D341Med (cell line): ENCODE results near the gene TNNI2.

ENCODE experiments used
- DNase-seq: peaks from one replicate; pipeline ENCODE4 v3.0.0; 2012; ENCODE audit warnings: low spot score

TNNI2 gene

DNA sequence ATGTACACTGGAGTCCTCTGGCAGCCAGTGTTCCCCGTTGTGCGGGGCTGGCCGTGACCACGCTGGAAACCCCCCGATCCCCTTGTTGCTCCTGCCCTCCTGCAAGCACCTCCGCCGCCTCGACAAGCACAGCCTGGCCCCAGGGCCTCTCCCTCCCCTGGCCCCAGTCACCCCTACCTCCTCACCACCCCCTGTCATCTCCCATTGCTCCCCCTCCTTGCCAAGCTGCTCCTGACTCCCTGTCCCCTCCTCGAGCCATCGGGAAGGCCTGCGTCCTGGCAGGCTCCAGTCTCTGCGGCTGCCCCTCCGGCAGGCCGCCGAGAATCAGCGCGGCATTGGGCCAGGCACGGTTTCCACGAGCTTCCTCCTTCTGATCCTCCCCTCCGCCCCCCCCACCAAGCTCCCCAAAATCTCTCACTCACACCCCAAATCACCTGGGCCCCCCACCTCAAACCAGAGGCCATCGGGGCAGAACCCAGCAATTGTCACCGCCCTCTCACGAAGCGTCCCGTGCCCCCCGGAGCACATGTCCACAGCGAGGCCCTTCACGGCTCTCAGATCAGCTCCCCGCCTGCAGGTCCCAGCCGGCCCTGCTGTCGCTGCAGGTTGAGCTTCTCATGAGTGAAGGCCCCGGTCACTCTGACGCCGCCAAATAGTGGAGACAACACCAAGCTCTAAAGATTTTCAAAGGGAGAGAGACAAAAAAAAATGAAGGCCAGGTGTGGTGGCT is 8.4 kb downstream of the TNNI2 start:
- DNase-seq = no peak

DNA sequence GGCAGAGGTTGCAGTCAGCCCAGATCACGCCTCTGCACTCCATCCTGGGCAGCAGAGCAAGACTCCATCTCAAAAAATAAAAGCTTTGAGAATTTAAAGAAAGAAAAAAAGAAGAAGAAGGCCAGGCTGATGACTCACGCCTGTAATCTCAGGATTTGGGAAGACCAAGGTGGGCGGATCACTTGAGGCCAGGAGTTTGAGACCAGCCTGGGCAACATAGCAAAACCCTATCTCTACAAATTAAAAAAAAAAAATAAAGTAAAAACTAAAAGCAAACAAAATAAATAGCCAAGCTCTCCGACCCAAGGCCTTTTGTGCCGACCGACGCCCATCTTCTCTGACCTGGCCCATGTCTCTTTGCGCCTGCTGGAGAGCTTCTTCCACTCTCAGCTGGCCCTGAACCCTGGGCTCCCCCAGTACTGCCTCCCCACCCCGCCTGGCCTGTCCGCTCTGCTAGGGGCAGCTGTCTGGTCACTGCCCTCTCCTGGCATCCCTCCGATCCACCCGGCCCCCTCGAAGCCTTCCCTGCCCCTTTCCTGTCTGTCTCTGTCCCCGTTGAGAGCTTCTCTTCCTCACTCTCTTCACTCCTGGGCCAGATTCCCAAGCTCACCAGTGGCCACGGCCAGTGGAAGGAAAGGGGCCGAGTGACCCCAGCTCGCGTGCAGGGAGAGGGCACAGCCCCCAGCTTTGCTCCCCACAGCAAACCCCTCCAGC is 9.3 kb downstream of the TNNI2 start:
- no peak for DNase-seq

DNA sequence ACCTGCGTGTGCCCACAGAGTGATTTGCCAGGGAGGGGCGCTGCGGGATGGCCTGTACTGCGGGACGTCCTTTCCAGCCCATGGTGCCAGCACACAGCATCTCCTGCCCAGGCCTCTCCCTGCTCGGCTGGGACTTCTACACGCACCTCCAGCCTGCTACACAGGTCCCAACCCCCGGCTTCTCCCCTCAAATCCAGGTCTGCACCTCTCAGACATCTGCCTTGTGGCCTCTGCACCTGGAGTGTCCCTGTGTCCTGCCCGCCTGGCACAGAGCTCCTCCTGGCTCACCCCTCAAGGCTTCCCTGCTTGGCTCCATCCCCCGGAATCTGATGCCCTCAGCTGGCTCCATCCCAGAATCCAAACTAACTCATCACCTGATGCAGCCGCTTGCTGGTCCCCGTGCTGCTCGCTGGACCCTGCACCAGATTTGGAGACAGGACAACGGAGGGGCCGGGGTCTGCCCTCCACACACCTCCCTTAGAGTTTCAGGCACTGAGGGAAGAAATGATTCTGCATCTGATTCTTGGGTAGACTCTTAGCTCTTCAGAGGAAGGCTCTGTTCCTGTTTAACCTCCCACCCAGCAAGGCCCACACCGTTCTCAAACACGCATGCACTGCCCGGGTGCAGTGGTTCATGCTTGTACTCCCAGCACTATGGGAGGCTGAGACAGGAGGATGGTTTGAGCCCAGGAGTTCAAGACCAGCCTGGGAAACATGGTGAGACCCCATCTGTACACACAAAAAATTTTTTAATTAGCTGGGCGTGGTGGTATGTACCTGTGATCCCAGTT is 10.1 kb downstream of the TNNI2 start:
- DNase-seq = no peak

DNA sequence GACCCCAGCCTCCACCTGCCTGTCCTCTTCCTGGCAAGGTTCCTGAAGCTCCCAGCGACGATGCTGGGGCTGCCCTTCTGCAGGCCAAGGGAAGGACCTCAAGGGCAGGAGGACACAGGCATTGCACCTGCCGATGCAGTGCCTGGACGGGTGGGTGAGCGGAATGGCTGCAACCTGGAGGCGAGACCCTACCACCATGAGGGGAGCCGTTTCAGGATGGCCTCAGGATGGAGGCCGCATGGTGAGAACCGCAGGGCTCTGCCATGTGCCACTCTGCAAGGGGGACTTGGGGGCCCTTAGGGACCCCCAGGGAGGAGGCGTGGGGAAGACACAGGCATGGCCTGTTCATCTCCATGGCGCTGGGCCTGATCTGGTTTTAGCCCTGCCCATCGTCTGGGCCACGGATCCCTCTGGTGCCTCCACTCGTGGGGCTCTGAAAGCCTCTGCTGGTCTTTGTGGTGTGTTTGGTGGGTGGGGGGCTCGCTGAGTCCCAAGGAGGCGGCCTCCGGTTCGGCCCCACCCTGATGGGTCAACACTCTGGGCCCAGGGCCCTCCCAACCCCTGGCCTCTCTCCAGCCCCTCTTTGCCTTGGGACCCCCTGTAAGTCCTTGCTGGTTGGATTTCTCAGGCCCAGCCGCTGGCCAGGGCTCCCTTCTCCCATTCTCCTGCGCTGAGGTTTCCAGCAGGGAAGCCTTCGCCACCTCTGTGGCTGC is 12.8 kb downstream of the TNNI2 start:
- no peak for DNase-seq

DNA sequence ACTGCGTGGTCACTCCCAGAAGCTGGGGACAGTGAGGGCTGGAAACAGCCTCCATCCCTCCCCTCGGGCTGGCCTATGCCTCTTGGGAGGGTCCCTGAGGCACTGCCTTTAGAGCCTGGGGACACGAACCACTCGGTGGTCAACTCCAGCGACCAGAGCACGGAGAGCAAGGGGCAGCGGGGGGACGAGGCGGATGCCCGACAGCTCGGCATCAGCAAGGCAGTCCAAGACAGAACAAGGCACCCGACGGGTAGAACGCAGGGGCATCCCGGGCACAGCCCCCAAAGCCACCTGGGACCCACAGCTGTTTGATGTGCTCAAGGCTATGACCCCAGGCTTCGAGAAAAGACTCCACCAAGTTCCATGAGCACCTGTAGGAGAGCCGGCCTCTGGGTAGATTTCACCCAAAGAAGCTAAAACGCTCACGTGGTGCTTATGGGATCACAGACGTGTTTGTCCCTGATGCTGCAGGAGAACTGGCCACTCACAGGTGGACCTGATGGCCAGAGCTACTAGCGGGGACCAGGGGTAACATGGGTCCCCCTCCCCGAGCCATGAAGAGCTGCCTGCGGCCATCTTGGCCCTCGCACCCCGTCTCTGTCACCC is 13.6 kb downstream of the TNNI2 start:
- no peak for DNase-seq

DNA sequence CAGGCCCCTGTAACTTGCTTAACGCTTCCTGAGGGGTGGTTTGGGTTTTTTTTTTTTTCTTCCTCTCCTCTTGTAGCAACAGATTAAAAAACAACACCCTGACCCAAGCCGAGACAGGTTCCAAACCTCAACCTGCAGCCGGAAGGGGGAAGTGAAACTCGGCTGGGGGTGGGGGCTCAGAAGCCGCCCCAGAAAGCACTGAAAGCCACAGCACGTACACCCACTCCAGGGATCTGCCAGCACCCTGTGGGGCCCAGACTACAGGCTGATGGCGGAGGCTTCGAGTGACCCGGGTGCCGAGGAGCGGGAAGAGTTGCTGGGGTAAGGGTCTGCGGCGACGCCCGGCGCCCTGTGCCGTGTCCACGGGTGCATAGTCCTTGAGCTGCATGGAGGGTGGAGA is 14.1 kb downstream of the TNNI2 start, which contains the start of gene LSP1:
Gene LSP1 (plus strand): TSS at position 208 of the 400 bp plus-strand sequence. CDS start 61 bp downstream, at position 269.
- no peak for DNase-seq

DNA sequence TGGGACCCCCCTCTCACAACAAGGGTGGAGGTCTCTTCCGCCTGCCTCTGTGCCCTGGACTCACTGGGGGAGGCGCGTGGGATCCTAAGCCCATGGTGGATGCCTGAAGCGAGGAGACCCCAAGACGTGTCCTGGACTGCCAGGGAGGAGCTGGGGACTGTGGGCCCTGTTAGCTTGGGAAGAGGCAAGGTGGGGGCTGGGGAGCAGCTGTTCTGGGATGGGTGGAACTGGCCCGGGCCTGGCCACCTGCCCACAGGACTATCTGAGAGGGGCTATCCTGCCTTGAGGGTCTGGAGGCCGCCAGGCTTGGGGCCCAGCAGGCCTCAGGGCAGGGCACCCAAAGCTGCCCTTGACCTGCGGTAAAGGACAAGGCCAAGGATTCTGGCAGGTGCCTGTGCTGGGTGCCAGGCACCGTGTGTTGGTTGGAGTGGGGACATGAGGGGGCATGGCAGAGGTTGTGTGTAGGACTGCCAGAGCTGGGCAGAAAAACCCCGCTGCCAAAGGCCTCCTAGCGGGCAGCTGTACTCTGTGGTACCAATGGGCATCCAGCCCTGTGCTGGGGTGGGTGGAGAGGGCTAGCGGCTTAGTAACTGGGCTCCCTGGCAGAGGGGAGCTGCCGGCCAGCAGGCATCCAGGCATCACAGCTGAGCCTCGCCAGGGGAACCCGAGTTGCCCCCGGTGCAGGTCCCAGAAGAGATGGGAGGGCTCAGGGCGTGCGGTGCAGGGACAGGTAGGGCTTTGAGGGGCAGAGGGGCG is 14.8 kb downstream of the TNNI2 start:
- DNase-seq = no peak

DNA sequence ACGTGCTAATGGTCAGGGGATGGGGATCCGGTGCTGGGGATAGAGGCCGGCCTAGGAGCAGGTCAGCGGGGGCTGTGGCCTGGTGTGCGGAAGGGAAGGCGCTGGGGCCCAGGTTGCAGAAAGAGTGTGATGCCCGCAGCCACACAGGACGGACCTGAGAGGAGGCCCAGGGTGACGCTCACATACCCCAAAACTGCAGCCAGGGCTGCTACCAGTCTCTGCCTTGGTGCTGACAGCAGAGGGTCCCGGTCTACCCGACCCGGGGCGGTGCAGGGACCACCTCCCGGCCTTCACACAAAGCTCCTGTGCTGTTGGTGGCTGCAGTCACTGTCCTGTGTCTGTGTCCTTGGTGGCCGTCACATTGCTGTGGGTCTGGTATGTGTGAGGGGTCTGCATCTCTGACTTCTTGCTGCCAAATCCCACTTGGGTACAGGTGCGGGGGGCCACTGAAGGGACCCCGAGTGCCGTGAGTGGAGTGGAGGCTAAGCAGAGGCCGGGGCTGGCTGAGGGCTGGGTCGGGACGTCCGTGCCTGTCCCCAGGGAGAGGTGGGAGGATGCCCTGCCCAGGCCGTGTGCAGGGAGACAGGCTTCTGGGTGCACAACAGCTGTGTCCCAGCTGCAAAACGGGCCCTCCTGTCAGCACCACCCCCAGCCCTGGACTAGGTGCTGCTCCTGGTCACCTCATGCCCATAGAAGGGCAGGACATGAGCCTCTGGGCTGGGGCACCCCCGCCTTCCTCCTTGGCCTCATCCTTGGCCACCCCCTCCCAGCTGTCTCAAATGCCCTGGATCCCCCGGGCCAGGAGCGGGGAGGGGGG is 15.6 kb downstream of the TNNI2 start:
- DNase-seq = no peak

DNA sequence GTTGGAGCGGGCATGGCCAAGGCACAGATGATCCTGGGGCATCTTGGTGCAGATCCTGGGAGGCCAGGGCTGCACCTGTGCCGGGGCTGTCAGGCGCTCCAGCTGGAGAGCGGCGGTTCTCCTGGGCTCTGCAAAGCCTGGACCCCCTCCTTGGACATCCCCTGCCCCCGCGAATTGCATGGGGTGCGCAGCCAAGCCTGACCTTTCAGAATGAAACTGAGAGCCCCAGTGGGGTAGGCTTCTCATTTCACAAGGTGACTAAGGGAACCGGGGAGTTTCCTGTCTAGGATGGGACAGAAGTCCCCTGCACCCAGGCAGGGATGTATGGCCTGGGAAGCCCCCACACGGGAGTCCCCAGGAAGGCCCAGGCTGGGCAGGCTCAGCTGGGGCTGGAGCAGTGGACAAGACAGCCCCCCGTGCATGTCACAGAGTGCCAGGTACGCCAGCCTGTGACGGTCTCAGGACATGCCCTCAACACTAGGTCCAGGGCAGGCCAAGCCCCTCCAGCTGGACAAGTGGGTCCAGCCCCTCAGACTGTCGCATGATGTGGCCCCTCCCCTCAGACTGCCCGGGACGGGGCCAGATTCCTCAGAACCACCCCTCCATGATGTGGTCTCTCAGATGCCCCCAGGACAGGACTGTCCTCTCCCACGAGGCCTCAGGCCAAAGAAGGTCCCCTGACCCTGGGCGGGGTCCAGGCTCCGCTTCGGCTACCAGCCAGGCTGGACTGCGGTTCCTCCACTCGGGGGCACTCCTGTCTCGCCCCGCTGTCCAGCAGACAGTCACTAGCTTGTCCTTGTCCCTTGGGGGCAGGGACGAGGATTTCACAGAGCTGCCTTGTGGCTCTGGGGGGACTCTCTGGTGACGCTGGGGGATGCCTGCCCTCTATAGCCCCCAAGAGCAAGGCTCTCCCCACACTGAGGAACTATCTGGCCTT is 16.4 kb downstream of the TNNI2 start:
- DNase-seq = no peak

DNA sequence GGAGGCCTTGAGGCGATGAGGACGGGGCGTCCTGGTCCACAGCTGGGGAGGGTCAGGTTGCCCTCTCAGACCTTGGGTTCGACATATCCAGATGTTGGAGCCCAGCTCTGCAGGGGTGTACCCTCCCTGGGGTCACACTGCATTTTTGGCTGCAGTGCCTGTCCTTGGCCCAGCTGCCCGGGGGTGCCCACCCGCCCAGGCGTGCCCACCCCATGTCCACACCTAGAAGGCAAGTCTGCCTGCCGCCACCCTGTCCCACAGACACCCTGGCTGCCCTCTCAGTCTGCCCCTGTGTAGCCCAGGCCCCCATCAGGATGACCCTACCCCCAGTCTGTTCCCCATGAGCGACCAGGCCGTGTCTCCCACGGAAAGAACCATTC is 17.1 kb downstream of the TNNI2 start:
- no peak for DNase-seq

DNA sequence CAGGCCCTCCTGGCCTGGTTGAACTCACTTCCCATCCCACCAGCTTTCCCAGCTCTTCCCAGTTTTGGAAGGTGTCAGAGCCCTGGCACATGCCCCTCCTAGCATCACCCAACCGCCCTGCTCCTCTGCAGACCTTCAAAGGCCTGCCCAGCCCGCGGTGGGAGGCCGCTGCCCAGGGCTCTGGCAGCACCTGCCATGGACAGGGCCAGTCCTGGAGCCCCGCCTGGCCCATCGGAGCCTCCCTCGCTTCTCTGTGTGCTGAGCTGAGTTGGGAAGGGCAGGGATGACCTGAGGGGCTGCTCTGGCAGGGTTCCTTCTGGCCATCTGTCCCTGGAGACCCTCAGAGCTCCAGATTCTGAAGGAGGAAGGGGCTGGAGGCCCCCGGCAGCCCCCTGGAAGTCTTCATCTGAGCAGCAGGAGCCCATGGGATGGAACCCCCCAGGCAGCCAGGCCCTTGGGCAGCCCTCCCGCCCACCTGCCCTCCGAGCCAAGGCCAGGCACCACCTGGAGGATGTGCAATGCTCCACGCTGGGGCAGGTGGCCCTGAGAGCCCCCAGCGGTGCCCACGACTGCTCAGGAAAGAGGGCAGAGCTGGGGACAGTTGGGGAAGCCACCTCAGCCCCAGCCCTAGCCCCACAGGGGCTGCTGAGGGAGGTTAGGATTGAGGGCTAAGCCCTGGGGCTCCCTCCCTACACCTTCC is 17.7 kb downstream of the TNNI2 start:
- no peak for DNase-seq

DNA sequence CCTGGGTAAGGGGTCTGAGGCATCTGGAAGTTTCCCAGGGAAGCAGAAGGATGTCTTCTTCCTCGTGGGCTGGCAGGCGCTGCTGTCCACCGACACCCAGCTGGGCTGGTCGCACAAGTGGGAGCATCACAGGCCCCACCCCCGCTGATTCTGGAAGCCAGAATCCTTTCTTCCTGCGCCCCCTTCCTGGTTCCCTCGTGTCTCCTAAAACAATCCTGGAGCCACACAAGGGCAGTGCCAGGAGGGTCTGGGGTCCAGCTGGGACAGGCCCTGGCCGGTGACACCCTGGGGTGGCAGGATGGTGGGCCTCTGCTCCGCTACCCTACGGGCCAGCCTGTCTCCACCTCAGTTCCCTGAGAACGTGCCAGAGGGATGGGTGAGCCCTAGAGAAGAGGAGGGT is 18.3 kb downstream of the TNNI2 start:
- no peak for DNase-seq

DNA sequence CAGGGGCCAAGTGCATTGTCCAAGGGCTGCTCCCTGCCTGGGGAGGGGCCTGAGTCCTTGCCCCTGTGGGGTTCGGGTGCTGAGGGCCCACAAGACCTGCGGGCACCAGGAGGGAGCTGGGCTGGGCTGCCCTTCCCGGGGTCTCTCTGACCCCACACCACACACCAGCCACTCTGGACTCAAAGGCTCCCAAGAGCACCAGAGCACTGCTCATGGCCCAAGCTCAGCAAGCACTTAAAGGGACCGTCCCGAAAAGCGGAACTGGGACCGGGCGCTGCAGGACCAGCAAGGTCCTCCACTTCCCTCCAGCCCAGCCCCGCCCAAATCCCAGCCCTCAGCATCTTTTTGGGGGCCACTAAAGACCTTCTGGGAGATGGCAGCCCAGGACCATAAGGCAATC is 19.4 kb downstream of the TNNI2 start:
- no peak for DNase-seq

DNA sequence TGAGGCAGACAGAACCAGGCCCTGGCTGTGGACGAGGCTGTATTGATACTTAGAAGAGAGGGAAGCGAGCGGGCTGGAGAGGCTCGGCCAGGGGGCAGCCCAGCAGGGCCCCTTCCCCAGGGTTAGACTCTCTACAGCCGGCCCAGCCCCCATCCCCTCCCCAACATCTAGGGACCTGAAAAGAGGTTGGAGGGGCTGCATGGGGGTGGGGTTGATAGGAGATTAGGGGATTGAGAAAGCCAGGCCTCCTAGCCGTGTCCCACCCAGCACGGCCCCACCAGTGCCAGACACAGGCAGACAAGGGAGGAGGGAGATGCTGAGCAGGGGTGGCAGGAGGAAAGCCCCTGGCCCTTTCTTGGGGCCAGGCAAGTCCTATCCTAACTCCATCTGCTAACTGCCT is 19.8 kb downstream of the TNNI2 start:
- DNase-seq = no peak

DNA sequence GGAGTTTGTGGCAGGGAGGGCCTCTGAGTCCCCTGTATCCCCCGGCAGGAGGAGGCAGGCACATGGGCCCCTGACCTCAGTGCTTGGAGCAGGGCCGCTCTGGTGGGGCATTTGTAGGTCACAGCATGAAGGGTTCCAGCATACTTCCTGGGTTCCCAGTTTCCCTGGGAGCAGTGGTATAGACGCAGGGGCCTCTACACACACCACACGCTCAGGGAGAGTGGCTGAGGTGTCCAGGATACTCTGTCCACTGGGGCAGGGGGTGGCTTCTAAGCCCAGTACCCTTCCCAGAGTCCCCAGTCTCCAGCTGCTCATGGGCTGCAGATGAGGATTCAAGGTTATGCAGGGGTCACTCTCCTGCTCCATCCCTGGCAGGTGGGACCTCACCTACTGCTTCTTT is 20.2 kb downstream of the TNNI2 start:
- no peak for DNase-seq

DNA sequence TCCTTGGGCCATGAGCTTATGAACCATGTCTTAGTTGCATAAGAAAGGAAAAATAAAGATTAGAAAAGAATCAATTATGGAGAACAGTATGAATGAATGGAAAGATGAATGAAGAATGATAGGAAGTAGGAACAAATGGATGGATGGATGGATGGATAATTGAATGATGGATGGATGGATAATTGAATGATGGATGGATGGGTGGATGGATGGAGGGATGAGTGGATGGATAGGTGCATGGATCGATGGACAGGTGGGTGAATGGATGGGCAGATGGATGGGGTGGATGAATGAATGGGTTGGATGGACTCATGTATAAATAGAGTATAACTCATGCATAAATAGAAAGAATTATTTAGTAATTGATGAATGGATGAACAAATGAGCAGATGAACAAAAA is 21.3 kb downstream of the TNNI2 start:
- DNase-seq = no peak

DNA sequence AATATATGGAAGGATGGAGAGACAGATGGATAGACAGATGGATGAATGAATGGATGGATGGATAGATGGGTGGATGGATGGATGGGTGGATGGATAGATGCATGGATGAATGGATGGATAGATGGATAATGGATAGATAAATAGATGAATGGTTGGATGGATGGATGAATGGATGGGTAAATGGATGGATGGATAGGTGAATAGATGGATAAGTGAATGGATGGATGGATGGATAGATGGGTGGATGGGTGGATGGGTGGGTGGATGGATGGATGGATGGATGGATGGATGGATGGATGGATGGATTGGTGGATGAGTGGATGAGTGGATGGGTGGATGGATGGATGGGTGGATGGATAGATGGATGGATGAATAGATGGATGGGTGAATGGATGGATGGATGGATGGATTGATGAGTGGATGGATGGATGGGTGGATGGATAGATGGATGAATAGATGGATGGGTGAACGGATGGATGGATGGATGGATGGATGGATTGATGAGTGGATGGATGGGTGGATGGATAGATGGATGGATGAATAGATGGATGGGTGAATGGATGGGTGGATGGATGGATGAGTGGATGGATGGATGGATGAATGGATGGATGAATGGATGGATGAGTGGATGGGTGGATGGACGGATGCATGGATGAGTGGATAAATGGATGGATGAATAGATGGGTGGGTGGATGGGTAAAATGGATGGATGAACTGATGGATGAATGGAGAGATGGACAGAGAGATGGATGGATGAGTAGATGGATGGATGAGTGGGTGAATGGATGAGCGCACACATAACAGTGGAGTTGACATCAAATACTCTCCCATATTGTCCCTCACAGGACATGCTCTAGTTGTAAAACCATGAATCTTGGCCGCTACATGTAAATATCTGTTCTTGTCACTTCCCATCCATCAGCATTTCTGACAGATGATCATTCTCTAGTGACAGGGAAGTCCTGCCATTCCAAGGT is 22.9 kb downstream of the TNNI2 start:
- no peak for DNase-seq
